ENCODE measurements around the gene AKAP8L. TPM values are rescaled to one million over a fixed set of nuclear protein-coding genes. Genes with fewer than 3 reads are reported as not detected.

The AKAP8L gene
- total RNA-seq, 1 experiment from 2014 or later, result 231 TPM

DNA sequence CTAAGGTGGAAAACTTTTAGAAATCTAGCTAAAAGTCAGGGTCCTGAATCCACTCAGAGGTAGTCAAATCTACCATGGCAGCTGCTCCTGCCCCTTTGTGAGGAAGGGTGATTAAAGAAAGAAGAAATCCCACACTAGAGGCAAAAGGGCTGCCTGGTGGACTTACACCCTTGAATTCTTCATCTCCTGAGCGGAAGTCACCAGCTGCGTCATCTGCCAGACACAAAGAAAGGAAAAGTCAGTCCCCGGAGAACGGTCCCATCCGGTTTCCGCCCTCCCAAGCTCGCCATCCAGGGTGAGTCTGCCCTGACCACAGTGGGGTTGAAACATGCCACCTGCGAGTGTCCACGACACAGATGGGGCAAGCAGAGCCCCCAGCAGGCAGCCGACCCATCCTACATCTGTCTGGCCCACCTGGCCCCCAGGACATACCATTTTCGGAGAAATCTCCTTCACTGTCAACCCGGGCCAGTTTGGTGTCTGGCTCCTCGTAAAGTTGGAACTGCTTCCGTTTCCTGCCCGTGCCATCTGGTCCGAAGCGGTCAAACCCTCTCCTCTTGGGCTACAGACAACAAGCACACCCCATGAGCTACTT, 46.9 kb downstream of the AKAP8L start:
- Mint-ChIP-seq H3K4me1 (peaks cover 3% of the 10 kb centered on the region), H3K27ac (no peak overlapping the region), H3K9me3 (no peaks in the 10 kb centered on the region), H3K27me3 (ENCODE audit: low read depth) (no peaks in the 10 kb centered on the region), H3K4me3 (no peak overlapping the region), H3K36me3 (peaks cover 56% of the 10 kb centered on the region)
- POLR2A ChIA-PET, result no interaction called here
- no peak for DNase-seq (ENCODE audit: low spot score)
- ATAC-seq, result no peak
- TF ChIP-seq E2F4 (CRISPR knock-in tag; IDR thresholded peaks at IDR 0.05; ENCODE audit: borderline replicate concordance, low read depth), result no peak
- CTCF ChIA-PET, result no interaction called here

- CTCF ChIA-PET, result no interaction called here
- Mint-ChIP-seq H3K27me3 (ENCODE audit: low read depth) (no peaks in the 10 kb centered on the region), H3K27ac (no peak overlapping the region), H3K4me3 (no peak overlapping the region), H3K9me3 (no peaks in the 10 kb centered on the region), H3K4me1 (no peaks in the 10 kb centered on the region), H3K36me3 (peaks cover 61% of the 10 kb centered on the region)
- TF ChIP-seq, protein P1, sequence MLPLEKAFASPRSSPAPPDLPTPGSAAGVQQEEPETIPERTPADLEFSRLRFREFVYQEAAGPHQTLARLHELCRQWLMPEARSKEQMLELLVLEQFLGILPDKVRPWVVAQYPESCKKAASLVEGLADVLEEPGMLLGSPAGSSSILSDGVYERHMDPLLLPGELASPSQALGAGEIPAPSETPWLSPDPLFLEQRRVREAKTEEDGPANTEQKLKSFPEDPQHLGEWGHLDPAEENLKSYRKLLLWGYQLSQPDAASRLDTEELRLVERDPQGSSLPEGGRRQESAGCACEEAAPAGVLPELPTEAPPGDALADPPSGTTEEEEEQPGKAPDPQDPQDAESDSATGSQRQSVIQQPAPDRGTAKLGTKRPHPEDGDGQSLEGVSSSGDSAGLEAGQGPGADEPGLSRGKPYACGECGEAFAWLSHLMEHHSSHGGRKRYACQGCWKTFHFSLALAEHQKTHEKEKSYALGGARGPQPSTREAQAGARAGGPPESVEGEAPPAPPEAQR (CRISPR knock-in tag; IDR thresholded peaks at IDR 0.05), result no peak
- TF ChIP-seq GRHL2 (CRISPR knock-in tag; IDR thresholded peaks at IDR 0.05; ENCODE audit: insufficient replicate concordance, severe bottlenecking) (no peak), NR1H2 (CRISPR knock-in tag; IDR thresholded peaks at IDR 0.05) (no peak), JAZF1 (CRISPR knock-in tag; IDR thresholded peaks at IDR 0.05) (no peak), SMAD3 (CRISPR knock-in tag; IDR thresholded peaks at IDR 0.05; ENCODE audit: borderline replicate concordance) (no peak), ZNF281 (CRISPR knock-in tag; IDR thresholded peaks at IDR 0.05) (no peak), ATF3 (CRISPR knock-in tag; conservative IDR thresholded peaks at IDR 0.05) (no peak), STAT6 (CRISPR knock-in tag; conservative IDR thresholded peaks at IDR 0.05; ENCODE audit: low read depth) (no peak), NR2C2 (CRISPR knock-in tag; IDR thresholded peaks at IDR 0.05) (no peak), ZNF423 (CRISPR knock-in tag; IDR thresholded peaks at IDR 0.05) (no peak)
- TF ChIP-seq, protein P2, sequence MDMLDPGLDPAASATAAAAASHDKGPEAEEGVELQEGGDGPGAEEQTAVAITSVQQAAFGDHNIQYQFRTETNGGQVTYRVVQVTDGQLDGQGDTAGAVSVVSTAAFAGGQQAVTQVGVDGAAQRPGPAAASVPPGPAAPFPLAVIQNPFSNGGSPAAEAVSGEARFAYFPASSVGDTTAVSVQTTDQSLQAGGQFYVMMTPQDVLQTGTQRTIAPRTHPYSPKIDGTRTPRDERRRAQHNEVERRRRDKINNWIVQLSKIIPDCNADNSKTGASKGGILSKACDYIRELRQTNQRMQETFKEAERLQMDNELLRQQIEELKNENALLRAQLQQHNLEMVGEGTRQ (CRISPR knock-in tag; IDR thresholded peaks at IDR 0.05), result no peak
- TF ChIP-seq, protein P3, sequence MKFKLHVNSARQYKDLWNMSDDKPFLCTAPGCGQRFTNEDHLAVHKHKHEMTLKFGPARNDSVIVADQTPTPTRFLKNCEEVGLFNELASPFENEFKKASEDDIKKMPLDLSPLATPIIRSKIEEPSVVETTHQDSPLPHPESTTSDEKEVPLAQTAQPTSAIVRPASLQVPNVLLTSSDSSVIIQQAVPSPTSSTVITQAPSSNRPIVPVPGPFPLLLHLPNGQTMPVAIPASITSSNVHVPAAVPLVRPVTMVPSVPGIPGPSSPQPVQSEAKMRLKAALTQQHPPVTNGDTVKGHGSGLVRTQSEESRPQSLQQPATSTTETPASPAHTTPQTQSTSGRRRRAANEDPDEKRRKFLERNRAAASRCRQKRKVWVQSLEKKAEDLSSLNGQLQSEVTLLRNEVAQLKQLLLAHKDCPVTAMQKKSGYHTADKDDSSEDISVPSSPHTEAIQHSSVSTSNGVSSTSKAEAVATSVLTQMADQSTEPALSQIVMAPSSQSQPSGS (CRISPR knock-in tag; IDR thresholded peaks at IDR 0.05; ENCODE audit: borderline replicate concordance, low read depth), result no peak
- POLR2A ChIA-PET, result interaction anchor here (1.2 kb wide), 1 partner anchor 48 kb away, joined by 3 read pairs; no protein-coding TSS in a partner anchor
- no peak for DNase-seq (ENCODE audit: low spot score)
- ATAC-seq, result no peak
Observed at GRCh38 chr19:15371119-15371518, 47.7 kb downstream of the AKAP8L start.
